ENCODE measurements around the gene TMEM44.
"Not testable (repeated sequence)": the region's sequence is repeated elsewhere in the genome, so short reads cannot be mapped to it uniquely, and the experiment has no call there.

The TMEM44 gene

GRCh38 chr3:194549853-194550252, 83.4 kb downstream of the TMEM44 start:
- DNase-seq, result no peak

- DNase-seq, result no peak
Measured at GRCh38 chr3:194548346-194549321, 84.6 kb downstream of the TMEM44 start.

- no peak for DNase-seq
Measured at GRCh38 chr3:194547042-194547441, 86.2 kb downstream of the TMEM44 start.

GRCh38 chr3:194545538-194545937, 87.7 kb downstream of the TMEM44 start:
- DNase-seq, result not testable (repeated sequence)

GRCh38 chr3:194543550-194543949, 89.7 kb downstream of the TMEM44 start:
- DNase-seq, result no peak

GRCh38 chr3:194541483-194541882, 91.7 kb downstream of the TMEM44 start:
- no peak for DNase-seq

GRCh38 chr3:194540274-194540905, 92.8 kb downstream of the TMEM44 start:
- DNase-seq, result peak; percentile 20

- no peak for DNase-seq
Measured at GRCh38 chr3:194539498-194539897, 93.7 kb downstream of the TMEM44 start.

GRCh38 chr3:194537732-194538247, 95.4 kb downstream of the TMEM44 start:
- no peak for DNase-seq
